Measurements from ENCODE around the gene VPS11.

GRCh38 chr11:119126675-119127268 is 59.2 kb downstream of the VPS11 start:
- TF ChIP-seq CTCF (IDR thresholded peaks at IDR 0.05): no peak
- no peak for TF ChIP-seq POLR2AphosphoS5 (IDR thresholded peaks at IDR 0.05)
- no peak for TF ChIP-seq POLR2A (IDR thresholded peaks at IDR 0.05)
